ENCODE data around the gene MRPS6.

The MRPS6 gene

GRCh38 chr21:34100337-34100736 is 27.0 kb downstream of the MRPS6 start:
- DNase-seq (ENCODE audit: low read depth in 2 of 2, low spot score in 1 of 2) = no peak

GRCh38 chr21:34100790-34101189 is 27.4 kb downstream of the MRPS6 start:
- no peak for DNase-seq (ENCODE audit: low read depth in 2 of 2, low spot score in 1 of 2)

GRCh38 chr21:34105947-34106541 is 32.7 kb downstream of the MRPS6 start:
- DNase-seq (ENCODE audit: low read depth in 2 of 2, low spot score in 1 of 2) = no peak

GRCh38 chr21:34107606-34108005 is 34.2 kb downstream of the MRPS6 start:
- no peak for DNase-seq (ENCODE audit: low read depth in 2 of 2, low spot score in 1 of 2)

GRCh38 chr21:34109075-34109474 is 35.7 kb downstream of the MRPS6 start:
- DNase-seq (ENCODE audit: low read depth in 2 of 2, low spot score in 1 of 2) = no peak

- no peak for DNase-seq (ENCODE audit: low read depth in 2 of 2, low spot score in 1 of 2)
Observed at GRCh38 chr21:34110594-34111202, 37.3 kb downstream of the MRPS6 start.

- DNase-seq (ENCODE audit: low read depth in 2 of 2, low spot score in 1 of 2) = no peak
Observed at GRCh38 chr21:34112316-34113033, 39.1 kb downstream of the MRPS6 start.

- DNase-seq (ENCODE audit: low read depth in 2 of 2, low spot score in 1 of 2) = no peak
Observed at GRCh38 chr21:34113842-34114241, 40.5 kb downstream of the MRPS6 start.

- no peak for DNase-seq (ENCODE audit: low read depth in 2 of 2, low spot score in 1 of 2)
Observed at GRCh38 chr21:34115160-34115559, 41.8 kb downstream of the MRPS6 start.

GRCh38 chr21:34116569-34116968 is 43.2 kb downstream of the MRPS6 start:
- DNase-seq (ENCODE audit: low read depth in 2 of 2, low spot score in 1 of 2) = no peak

- no peak for DNase-seq (ENCODE audit: low read depth in 2 of 2, low spot score in 1 of 2)
Observed at GRCh38 chr21:34120867-34121266, 47.5 kb downstream of the MRPS6 start.

GRCh38 chr21:34122047-34122446 is 48.7 kb downstream of the MRPS6 start:
- DNase-seq (ENCODE audit: low read depth in 2 of 2, low spot score in 1 of 2) = no peak

GRCh38 chr21:34123609-34124008 is 50.2 kb downstream of the MRPS6 start:
- DNase-seq (ENCODE audit: low read depth in 2 of 2, low spot score in 1 of 2) = no peak

- DNase-seq (ENCODE audit: low read depth in 2 of 2, low spot score in 1 of 2) = no peak
Observed at GRCh38 chr21:34126269-34126668, 52.9 kb downstream of the MRPS6 start.

- DNase-seq (ENCODE audit: low read depth in 2 of 2, low spot score in 1 of 2) = no peak
Observed at GRCh38 chr21:34126691-34127090, 53.3 kb downstream of the MRPS6 start.

GRCh38 chr21:34128124-34128523 is 54.7 kb downstream of the MRPS6 start:
- DNase-seq (ENCODE audit: low read depth in 2 of 2, low spot score in 1 of 2) = no peak

GRCh38 chr21:34128674-34129038 is 55.3 kb downstream of the MRPS6 start:
- DNase-seq (ENCODE audit: low read depth in 2 of 2, low spot score in 1 of 2) = no peak

- DNase-seq (ENCODE audit: low read depth in 2 of 2, low spot score in 1 of 2) = peak in 1 of 2 donors; percentile 38
Observed at GRCh38 chr21:34129039-34129891, 55.9 kb downstream of the MRPS6 start.

- DNase-seq (ENCODE audit: low read depth in 2 of 2, low spot score in 1 of 2) = no peak
Observed at GRCh38 chr21:34129901-34130715, 56.7 kb downstream of the MRPS6 start.

GRCh38 chr21:34130716-34130985 is 57.3 kb downstream of the MRPS6 start:
- no peak for DNase-seq (ENCODE audit: low read depth in 2 of 2, low spot score in 1 of 2)

- DNase-seq (ENCODE audit: low read depth in 2 of 2, low spot score in 1 of 2) = no peak
Observed at GRCh38 chr21:34131586-34131985, 58.2 kb downstream of the MRPS6 start.
